Karpas-422 (cell line): ENCODE results near the gene STXBP4. TPM values are rescaled to one million over a fixed set of nuclear protein-coding genes. Genes with fewer than 3 reads are reported as not detected.

Experiments used
- DNase-seq: peaks from one replicate; pipeline ENCODE4 v3.0.0-alpha.2; 2015
- H2AFZ ChIP-seq: fragments of 200-600 bp; sonication (generic); 2 replicates; pipeline ENCODE4 v1.6.1; 2014; ENCODE audit warnings: antibody characterized with exemption, low read length, mixed read lengths
- H3K27ac ChIP-seq: fragments of 200-600 bp; sonication (generic); 2 replicates; pipeline ENCODE4 v1.5.1; 2014; ENCODE audit warnings: mild to moderate bottlenecking, low read length, moderate library complexity
- H3K27me3 ChIP-seq: fragments of 200-600 bp; sonication (generic); 2 replicates; pipeline ENCODE4 v1.6.1; 2014; ENCODE audit warnings: low read length, mixed read lengths
- H3K36me3 ChIP-seq: fragments of 200-600 bp; sonication (generic); 2 replicates; pipeline ENCODE4 v1.6.1; 2014; ENCODE audit warnings: low read length, mixed read lengths; ENCODE audit not compliant: insufficient read depth
- H3K4me1 ChIP-seq: fragments of 200-600 bp; sonication (generic); 2 replicates; pipeline ENCODE4 v1.6.1; 2014; ENCODE audit warnings: mild to moderate bottlenecking, low read length, mixed read lengths
- H3K4me2 ChIP-seq: fragments of 200-600 bp; sonication (generic); 2 replicates; pipeline ENCODE4 v1.6.1; 2014; ENCODE audit warnings: low read length, low read depth, mild to moderate bottlenecking; ENCODE audit not compliant: poor library complexity, severe bottlenecking
- H3K4me3 ChIP-seq: fragments of 200-600 bp; sonication (generic); 2 replicates; pipeline ENCODE4 v1.5.1; 2014; ENCODE audit warnings: mild to moderate bottlenecking, antibody characterized with exemption, low read length, mixed read lengths
- H3K79me2 ChIP-seq: fragments of 200-600 bp; sonication (generic); 2 replicates; pipeline ENCODE4 v1.6.1; 2014; ENCODE audit warnings: mild to moderate bottlenecking, low read length, mixed read lengths
- H3K9ac ChIP-seq: fragments of 200-600 bp; sonication (generic); 2 replicates; pipeline ENCODE4 v1.6.0; 2014; ENCODE audit warnings: low read length
- H3K9me2 ChIP-seq: fragments of 200-600 bp; sonication (generic), shearing (Covaris generic); replicated peaks from 2 replicates; pipeline ENCODE4 v1.6.0; 2014; ENCODE audit warnings: mild to moderate bottlenecking, low read length, moderate library complexity; ENCODE audit not compliant: insufficient read depth
- H3K9me3 ChIP-seq: fragments of 300-700, 200-600 bp; sonication (generic); 2 replicates; pipeline ENCODE4 v1.6.1; 2014; ENCODE audit warnings: low read length, mixed read lengths
- H4K20me1 ChIP-seq: fragments of 200-600 bp; sonication (generic); 2 replicates; pipeline ENCODE4 v1.6.1; 2014; ENCODE audit warnings: mild to moderate bottlenecking, antibody characterized with exemption, low read length, low read depth; ENCODE audit not compliant: insufficient read depth
- small RNA-seq: library from RNA; depleted of rRNA; stranded (forward); fragments of <200 nt; gene quantifications from one replicate; pipeline ENCODE3, GENCODE V24; 2014
- total RNA-seq: library from RNA; depleted of rRNA; stranded (reverse); fragments of >200 nt; shearing (Covaris generic); gene quantifications from 2 replicates; pipeline ENCODE4 v1.2.3, GENCODE V29; 2014; ENCODE audit warnings: low replicate concordance; rRNA removed

STXBP4 gene
- total RNA-seq, 1 experiment from 2014 or later = 6.6 TPM

GRCh38 chr17:55219459-55219858 is 250.9 kb downstream of the STXBP4 start:
- no peak overlapping the region for H3K27ac ChIP-seq
- DNase-seq = no peak
- no peak overlapping the region for H3K4me3 ChIP-seq
- no peaks in the 10 kb centered on the region for H3K79me2 ChIP-seq
- H2AFZ ChIP-seq = no peak overlapping the region
- H3K27me3 ChIP-seq = no peaks in the 10 kb centered on the region
- H4K20me1 ChIP-seq = no peaks in the 10 kb centered on the region
- H3K4me2 ChIP-seq = no peak overlapping the region
- H3K9ac ChIP-seq = no peak overlapping the region
- H3K9me3 ChIP-seq = no peaks in the 10 kb centered on the region
- no peaks in the 10 kb centered on the region for H3K4me1 ChIP-seq
- no peaks in the 10 kb centered on the region for H3K36me3 ChIP-seq
- H3K9me2 ChIP-seq = no peaks in the 10 kb centered on the region

GRCh38 chr17:55219934-55220333 is 251.4 kb downstream of the STXBP4 start:
- Histone ChIP-seq H2AFZ (no peak overlapping the region), H3K4me2 (no peak overlapping the region), H3K79me2 (no peaks in the 10 kb centered on the region), H3K4me1 (no peaks in the 10 kb centered on the region), H3K9me2 (no peaks in the 10 kb centered on the region), H3K4me3 (no peak overlapping the region), H3K9me3 (no peaks in the 10 kb centered on the region), H3K36me3 (no peaks in the 10 kb centered on the region), H4K20me1 (no peaks in the 10 kb centered on the region), H3K9ac (no peak overlapping the region), H3K27ac (no peak overlapping the region), H3K27me3 (no peaks in the 10 kb centered on the region)
- no peak for DNase-seq

Small RNAs within 50 kb of the gene (small RNA-seq; reads per million reads assigned to genes)
- not detected for gene AC007485.1

Other genes starting within 250 kb of the STXBP4 start
- not detected in 2 replicates for gene TOM1L1, start 67.9 kb upstream of the STXBP4 start, total RNA-seq
- 67.1 and 143 TPM in 2 replicates for gene COX11, start 111 bp upstream of the STXBP4 start, total RNA-seq